NCI-H2171 (cell line): ENCODE data around the gene LARP4.
"Not testable (repeated sequence)": the region's sequence is repeated elsewhere in the genome, so short reads cannot be mapped to it uniquely, and the experiment has no call there.

Experiments used
- DNase-seq: peaks from one replicate; lab custom pipeline; 2025; lab: John Stamatoyannopoulos, UW

The LARP4 gene

GRCh38 chr12:50400638-50401499 lies at the start of gene LARP4:
TSS of gene LARP4 (plus strand) at chr12:50400885. CDS start at chr12:50401011, 126 bp downstream.
- peak; percentile 96 for DNase-seq

DNA sequence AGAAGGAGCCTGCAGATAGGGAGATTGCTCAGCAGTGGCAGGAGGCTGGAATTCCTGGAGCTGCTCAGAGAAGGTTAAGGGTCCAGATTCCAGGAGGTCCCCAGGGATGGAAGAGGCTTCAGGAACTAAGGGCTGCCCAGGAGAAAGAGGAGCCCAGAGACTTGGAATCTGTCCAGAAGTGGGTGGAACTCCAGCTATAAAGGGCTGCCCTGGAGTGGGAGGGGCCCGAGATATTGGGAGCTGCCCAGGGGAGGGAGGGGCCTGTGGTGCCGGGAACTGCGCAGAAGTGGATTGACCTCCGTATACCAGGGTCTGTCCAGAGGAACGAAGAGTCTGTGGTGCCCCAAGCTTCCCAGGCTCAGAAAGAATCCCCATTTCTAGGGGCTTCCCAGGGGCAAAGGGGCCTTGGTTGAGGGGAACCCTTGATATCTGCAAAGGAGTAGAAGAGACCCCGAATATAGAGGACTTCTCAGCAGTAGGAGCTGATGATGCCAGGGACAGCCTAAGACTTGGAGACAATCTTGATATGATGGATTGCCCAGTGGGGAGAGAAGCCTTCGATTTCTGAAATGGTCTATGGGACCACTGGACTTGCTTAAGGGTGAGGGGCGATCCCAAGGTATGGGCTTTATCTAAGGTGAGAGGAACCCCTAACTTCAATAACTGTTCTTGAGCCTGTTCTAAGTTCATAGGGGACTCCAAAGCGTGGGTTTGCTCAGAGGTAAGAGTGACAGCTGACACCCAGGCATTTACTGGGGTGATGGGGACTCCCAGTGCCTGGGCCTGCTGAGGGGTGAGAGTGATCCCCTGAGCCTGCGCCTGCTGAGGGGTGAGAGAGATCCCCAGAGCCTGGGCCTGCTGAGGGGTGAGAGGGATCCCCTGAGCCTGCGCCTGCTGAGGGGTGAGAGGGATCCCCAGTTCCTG lies 49.3 kb upstream of the LARP4 start:
- no peak for DNase-seq

GRCh38 chr12:50353404-50353803 lies 47.3 kb upstream of the LARP4 start:
- DNase-seq = no peak

GRCh38 chr12:50353869-50354593 lies 46.7 kb upstream of the LARP4 start:
- DNase-seq = no peak

DNA sequence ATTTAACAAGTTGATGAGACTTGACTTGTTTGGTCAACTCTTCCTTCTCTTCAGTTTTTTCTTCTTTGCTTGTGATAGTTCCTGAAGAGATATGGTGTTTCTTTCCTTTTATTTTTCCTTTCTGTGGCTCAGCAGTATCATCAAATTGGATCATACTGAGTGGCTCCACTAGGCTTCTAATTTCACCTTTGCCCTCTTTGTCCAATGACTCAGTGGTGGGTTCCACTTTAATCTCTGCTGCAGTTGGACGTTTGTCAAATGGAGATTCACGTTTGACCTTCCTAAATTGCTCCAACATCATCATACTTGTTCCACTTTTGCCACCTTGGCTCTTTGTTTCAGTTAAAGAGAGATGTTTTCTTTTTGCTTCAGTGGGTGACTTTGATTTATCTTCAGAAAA lies 45.8 kb upstream of the LARP4 start:
- no peak for DNase-seq

GRCh38 chr12:50355365-50355764 lies 45.3 kb upstream of the LARP4 start:
- DNase-seq = no peak

- DNase-seq = no peak
Measured at GRCh38 chr12:50362671-50363070, 38.0 kb upstream of the LARP4 start.

- DNase-seq = no peak
Measured at GRCh38 chr12:50363141-50363540, 37.5 kb upstream of the LARP4 start.

DNA sequence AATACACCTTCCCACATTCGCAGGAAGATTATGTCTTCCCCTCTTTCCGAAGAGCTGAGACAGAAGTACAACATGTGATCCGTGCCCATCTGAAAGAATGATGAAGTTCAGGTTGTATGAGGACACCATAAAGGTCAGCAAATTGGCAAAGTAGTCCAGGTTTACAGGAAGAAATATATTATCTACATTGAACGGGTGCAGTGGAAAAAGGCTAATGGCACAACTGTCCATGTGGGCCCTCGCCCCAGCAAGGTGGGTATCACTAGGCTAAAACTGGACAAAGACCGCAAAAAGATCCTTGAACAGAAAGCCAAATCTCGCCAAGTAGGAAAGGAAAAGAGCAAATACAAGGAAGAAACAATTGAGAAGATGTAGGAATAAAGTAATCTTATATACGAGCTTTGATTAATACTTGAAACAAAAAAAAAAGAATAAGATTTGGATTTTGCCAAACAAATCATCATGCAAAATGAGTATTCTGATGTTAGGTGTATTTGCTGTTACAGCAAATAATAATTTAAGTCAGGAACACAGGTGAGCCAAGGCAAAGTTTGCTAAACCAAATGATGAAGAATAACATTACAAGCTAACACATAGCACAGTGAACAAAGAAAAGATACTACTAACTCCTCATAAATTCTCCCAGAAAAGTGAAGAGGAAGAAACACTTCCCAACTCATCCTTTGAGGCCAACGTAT lies 34.8 kb upstream of the LARP4 start:
- DNase-seq = no peak

DNA sequence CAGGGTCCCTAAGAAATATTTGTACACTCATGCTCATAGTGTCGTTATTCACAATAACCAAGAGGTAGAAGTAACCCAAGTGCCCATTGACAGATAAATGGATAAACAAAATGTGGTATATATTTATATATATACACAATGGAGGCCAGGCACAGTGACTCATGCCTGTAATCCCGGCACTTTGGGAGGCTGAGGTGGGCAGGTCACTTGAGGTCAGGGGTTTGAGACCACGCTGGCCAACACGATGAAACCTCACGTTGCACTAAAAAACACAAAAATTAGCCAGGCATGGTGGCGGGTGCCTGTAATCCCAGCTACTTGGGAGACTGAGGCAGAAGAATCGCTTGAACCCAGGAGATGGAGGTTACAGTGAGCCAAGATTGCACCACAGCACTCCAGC lies 30.0 kb upstream of the LARP4 start:
- not testable (repeated sequence) for DNase-seq

DNA sequence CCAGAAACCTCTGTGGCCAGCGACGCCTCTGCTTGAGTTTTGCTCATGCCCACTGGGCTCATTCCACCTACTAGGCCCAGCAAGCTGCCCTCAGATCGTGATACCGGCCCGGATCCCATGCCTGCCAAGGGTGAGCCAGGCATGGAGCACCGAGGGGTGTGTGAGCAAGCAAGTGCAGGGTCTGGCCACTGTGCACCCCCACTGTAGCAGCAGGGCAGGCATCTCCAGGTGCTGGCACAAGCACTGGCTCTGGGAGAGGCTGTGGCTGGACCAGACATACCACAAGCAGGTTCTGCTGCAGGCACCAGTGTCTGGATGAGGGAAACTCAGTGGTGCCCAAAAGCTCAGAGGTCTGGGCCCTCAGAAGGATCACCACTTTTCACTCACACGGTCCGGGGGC lies 24.9 kb upstream of the LARP4 start:
- no peak for DNase-seq

DNA sequence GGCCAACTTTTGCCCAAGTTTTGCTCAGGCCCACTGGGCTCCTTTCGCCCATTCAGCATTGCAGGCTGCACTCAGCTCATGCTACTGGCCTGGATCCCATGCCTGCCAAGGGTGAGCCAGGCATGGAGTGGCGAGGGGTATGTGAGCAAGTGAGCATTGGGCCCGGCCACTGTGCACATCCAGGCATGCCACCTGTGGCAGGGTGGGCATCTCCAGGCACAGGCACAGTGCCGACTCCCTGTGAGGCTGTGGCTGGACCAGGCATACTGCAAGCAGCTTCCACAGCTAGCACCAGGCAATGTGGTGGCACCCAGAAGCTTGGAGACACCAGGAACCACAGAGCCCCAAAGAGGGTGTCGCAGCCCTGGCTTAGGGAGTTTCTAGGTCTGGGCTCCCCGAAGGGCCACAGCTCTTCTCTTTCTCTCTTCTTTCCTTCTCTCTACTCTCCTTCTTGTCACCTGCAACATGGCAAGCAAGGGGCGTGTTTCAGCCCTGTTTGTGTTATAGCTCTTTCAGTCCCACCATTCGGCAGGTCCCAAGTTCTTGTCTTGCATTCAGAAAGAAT lies 19.8 kb upstream of the LARP4 start:
- DNase-seq = no peak

- DNase-seq = no peak
Measured at GRCh38 chr12:50387487-50387886, 13.2 kb upstream of the LARP4 start.

DNA sequence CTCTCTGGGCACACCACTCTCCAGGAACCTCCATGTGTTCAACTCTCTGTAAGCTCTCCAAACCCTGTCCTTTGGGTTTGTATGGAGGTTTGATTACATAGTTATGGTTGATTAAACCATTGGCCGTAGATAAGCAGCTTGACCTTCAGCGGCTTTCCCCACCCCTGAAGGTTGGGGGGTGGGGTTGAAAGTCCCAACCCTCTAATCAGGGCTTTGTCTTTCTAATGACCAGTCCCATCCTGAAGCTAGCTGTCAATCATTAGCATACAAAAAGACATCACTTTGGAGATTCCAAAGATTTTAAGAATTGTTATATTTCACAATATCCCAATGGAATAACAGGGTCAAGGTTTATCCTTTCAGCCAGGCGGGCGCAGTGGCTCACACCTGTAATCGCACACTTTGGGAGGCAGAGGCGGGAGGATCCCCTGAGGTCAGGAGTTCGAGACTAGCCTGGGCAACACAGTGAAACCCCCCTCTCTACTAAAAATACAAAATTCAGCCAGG lies 12.7 kb upstream of the LARP4 start:
- no peak for DNase-seq

DNA sequence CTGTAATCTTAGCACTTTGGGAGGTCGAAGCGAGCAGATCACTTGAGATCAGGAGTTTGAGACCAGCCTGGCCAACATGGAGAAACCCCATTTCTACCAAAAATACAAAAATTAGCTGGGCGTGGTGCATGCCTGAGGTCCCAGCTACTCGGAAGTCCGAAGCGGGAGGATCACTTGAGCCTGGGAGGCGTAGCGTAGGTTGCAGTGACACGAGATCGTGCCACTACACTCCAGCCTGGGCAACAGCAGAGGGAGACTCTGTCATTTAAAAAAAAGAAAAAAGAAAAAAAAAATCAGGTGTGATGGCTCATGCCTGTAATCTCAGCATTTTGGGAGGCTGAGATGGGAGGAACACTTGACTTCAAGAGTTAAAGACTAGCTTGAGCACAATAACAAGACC lies 11.9 kb upstream of the LARP4 start:
- not testable (repeated sequence) for DNase-seq

- no peak for DNase-seq
Measured at GRCh38 chr12:50390316-50390741, 10.4 kb upstream of the LARP4 start.

GRCh38 chr12:50394469-50395029 lies 6.1 kb upstream of the LARP4 start:
- DNase-seq = no peak

DNA sequence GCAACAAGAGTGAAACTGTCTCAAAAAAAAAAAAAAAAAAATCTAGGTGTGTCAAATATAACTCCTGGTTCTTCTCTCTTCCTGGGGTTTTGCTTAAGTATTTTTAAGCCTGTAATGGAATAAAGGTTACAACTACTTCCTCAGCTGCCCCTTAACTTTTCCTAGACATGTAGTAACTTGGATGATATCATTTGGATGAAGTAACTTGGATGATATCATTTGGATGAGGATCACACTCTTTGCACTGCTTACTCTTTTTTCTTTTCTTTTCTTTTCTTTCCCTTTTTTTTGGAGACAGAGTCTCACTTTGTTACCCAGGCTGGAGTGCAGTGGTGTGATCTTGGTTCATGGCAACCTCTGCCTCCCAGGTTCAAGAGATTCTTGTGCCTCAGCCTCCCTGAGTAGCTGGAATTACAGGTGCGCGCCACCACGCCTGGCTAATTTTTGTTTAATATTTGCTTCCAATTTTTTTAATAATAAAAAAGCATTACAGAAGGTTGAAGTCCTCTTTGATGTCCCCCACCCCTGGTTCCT lies 3.5 kb upstream of the LARP4 start:
- no peak for DNase-seq

DNA sequence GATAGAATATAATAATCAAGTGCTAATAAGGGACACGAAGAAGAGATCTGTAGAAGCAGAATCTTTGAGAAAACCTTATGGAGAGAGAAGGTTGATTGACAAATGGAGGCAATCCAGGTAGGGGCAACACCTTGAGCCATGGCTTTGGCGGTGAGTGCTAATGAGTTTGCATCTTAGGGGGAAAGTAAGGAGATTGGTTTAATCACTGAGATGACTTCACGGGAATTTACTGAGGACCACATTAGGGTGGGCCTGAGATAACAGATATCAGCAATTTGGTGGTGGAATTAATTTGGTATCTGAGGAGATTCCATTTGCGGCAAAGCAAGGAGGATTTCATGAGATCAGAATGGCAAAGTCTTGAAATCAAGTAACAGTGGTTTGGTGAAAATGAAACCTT lies 1.8 kb upstream of the LARP4 start:
- DNase-seq = no peak

DNA sequence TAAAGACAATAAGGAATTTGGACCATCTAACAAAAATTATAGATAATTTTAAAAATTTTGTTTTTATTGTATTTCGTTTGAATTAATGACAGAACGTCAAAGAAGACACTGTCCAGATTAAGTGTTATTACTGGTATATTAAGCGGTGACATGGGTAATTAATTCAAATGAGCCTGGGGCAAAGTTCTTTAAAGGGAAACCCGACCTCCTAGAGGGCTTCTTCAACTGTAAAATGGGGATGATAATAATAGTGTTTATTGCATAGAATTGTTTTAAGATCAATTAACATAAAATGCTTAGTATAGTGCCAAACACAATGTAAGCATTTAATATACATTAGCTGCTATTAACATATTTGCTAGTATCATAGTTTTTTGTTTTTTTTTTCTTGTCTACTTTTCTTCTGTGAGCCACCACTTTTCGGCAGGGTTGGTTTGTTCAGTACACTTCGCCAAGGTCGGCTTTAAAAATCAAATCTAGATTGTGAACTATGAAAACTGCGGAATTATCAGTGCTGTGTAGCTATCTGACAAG lies 514 bp upstream of the LARP4 start:
- no peak for DNase-seq
